Measurements from ENCODE around the gene GAS7.

Gene GAS7

DNA sequence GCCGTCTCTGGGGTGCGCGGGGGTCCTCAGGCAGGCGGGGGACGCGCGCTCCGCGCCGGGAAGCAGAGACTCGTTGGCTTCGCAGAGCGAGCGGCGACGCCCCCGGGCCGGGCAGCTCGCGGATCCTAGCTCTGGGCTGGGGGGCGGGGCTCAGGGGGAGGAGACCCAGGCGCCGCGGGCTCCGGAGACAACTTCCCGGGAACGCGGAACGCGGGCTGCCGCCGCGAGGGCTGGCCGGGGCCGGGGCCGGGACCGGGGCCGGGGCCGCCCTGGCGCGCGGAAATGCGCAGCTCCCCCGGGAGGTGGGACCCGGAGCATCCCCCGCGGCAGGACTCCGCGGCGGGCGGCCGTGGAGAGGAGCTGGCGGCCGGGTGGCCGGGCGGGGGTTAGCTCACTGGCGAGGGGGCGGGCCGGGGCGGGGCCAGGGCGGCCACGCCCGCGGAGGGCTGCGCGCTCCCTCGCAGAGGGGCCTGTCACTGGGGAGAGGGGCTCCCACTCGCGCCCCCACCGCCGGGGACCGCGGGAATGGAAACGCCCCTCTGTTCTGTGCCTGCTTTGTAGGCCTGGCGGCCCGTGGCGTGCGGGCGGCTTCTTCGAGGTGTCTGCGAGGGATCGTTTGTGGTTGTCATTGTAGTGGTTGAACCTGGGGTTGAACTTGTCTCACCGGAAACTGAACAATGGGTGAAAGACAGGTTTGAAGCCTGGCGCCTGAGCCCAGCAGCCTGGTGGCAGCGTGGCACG is at the start of gene GAS7:
GAS7 (minus strand) TSS at position 98 of the 741 bp plus-strand sequence.
- peak in 37 of 56 donors; percentile 4 to 76 (median 43) for DNase-seq

GRCh38 chr17:10247810-10248209 is 49.4 kb upstream of the GAS7 start:
- no peak for DNase-seq

- DNase-seq, result peak in 3 of 56 donors; percentile 9 to 46 (median 16)
Measured at GRCh38 chr17:10243883-10244844, 45.8 kb upstream of the GAS7 start.

GRCh38 chr17:10241781-10242180 is 43.4 kb upstream of the GAS7 start:
- DNase-seq, result no peak

- DNase-seq, result no peak
Measured at GRCh38 chr17:10238661-10239060, 40.3 kb upstream of the GAS7 start.

GRCh38 chr17:10234033-10234432 is 35.6 kb upstream of the GAS7 start:
- no peak for DNase-seq

DNA sequence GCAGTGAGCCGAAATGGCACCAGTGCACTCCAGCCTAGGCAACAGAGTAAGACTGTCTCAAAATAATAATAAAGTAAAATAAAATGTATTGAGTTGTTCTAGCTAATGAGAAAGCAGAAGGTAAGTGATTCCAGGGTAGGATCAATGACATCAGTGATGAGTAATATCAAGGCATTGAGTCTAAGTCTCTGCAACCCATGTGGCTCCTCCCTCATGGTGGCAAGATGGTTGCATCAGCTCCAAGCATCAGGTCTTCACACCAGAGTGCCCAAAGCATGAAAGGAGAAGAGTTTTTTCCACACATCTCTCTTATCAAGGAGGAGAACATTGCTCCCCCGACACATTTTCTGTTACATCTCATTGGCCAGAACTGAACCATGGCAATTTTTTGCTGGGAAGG is 34.8 kb upstream of the GAS7 start:
- no peak for DNase-seq

GRCh38 chr17:10229181-10229580 is 30.8 kb upstream of the GAS7 start:
- no peak for DNase-seq

- DNase-seq, result peak in 29 of 56 donors; percentile 3 to 71 (median 13)
Measured at GRCh38 chr17:10226930-10227695, 28.7 kb upstream of the GAS7 start.

DNA sequence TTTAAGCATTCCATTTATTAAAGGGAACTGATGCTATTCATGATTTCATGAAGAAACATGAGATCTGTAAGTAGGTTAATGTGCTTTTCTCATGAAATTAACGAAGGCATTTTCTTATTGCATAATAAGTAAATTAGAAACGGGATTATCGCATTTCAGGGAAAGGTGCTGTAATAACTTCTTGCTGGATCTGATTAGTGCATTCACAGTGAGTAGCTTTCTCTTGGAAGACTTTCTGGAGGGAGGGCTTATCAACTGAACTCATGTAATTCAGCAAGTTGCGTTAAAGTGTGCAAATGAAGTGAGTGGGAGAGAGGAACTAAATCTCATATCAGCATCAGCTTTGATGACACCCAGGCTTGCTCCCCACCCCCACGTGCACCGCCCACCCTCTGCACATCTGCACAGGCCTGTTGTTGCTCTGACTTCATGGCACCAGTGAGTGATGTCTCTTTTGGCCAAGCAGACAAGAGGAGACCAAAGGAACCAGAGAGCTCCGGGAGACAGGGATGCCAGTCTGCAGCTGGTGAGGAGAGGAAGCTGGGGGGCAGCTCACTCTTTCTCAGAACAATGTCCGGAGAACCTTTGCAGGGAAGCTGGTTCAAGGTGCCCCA is 26.3 kb upstream of the GAS7 start:
- DNase-seq, result peak in 42 of 56 donors; percentile 6 to 82 (median 38)

DNA sequence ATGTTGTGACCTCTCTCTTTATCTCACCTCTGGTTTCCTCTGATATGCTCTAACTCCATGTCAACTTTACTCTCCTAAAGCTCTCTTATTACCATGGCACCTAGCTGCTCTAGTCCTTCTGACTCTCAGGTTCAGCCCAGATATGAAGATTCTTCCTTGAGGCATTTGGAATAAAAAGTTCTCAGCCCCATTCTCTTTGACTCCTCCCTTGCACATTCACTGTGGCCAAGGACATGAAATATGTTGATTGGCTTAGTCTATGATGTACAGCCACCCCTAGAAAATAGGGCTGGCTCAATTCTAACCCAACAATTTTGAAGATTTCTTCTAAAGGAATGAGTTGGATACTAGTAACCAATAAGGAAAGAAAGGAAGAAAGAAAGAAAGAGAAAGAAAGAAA is 20.8 kb upstream of the GAS7 start:
- no peak for DNase-seq

GRCh38 chr17:10217916-10218315 is 19.5 kb upstream of the GAS7 start:
- no peak for DNase-seq

- peak in 24 of 56 donors; percentile 4 to 63 (median 20) for DNase-seq
Measured at GRCh38 chr17:10216213-10216938, 18.0 kb upstream of the GAS7 start.

GRCh38 chr17:10215286-10215685 is 16.9 kb upstream of the GAS7 start:
- DNase-seq, result no peak

DNA sequence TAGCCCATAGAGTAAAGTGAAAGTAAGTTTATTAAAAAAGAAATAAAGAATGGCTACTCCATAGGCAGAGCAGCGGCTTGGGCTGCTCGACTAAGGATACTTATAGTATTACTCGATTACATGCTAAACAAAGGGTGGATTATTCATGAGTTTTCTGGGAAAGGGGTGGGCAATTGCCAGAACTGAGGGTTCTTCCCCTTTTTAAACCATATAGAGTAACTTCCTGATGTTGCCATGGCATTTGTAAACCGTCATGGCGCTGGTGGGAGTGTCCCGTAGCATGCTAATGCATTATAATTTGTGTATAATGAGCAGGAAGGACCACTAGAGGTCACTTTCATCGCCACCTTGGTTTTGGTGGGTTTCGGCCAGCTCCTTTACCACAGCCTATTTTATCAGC is 13.3 kb upstream of the GAS7 start:
- DNase-seq, result no peak

DNA sequence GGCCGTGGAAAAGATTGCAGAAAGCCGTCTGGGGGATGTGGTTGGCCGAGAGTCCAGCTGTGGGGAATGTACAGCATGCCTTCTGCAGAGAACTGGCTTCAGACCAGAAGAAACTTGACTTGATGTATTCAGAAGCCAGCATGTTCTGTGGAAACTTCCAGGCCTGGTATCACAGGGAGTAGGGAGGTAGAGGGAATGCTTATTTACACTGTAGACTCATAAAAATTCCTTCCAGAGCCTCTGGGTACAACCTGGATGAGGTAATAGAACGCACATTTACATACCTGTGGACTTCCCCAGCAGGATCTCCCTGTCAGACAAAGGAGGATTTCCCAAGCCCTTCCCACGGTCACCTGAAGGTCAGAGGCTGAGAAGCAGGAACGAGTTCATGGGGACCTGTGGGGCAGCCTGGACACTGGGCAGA is 11.8 kb upstream of the GAS7 start:
- DNase-seq, result no peak

GRCh38 chr17:10208604-10209193 is 10.3 kb upstream of the GAS7 start:
- no peak for DNase-seq

- no peak for DNase-seq
Measured at GRCh38 chr17:10207153-10207552, 8.7 kb upstream of the GAS7 start.

DNA sequence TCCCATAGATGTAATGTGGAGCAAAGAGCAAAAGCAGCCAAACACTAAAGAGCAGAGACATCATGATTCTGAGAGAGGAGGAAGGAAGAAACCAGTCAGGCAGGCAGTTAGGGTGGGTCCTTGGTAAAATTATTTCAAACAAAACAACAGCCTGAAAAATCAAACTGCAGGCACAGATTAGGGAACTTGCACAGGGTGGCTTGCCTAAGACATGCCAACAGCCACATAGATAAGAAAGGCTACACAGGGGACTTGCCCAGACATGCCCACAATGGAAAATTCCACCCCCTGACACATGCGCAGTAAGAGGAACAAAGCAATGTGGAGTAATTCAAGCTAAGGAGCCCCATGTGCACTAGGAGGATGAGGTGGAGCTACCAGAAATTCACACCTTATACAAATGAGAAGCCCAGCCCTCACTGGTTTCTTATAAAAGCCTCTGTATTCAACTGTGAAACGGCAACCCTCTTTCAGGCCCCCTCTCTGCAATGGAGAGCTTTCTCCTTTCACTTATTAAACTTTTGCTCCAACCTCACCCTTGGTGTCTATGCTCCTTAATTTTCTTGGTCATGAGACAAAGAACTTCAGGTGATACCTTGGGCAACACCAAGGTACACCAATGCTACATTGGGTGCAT is 7.3 kb upstream of the GAS7 start:
- DNase-seq, result no peak
